Loucy (cell line): ENCODE measurements around the gene ALDH1L1.

ENCODE experiments used
- H2AFZ ChIP-seq: fragments of 200-600 bp; sonication (generic); 2 replicates; pipeline ENCODE4 v1.6.0; 2016; ENCODE audit warnings: antibody characterized with exemption, mild to moderate bottlenecking, low read length, moderate library complexity
- H3F3A ChIP-seq: fragments of 200-600 bp; 2 replicates; pipeline ENCODE4 v1.6.0; 2016; ENCODE audit warnings: antibody characterized with exemption, low read depth, mild to moderate bottlenecking
- H3K27me3 ChIP-seq: fragments of 200-600 bp; sonication (generic); 2 replicates; pipeline ENCODE4 v1.6.1; 2014; ENCODE audit warnings: low read length, mild to moderate bottlenecking; ENCODE audit not compliant: insufficient read depth, poor library complexity, severe bottlenecking
- H3K36me3 ChIP-seq: fragments of 200-600 bp; sonication (generic); 2 replicates; pipeline ENCODE4 v1.6.1; 2016; ENCODE audit warnings: low read length; ENCODE audit not compliant: insufficient read depth
- H3K4me1 ChIP-seq: fragments of 200-600 bp; sonication (generic); 2 replicates; pipeline ENCODE4 v1.5.1; 2014; ENCODE audit warnings: low read length, mild to moderate bottlenecking; ENCODE audit not compliant: insufficient read depth, poor library complexity, severe bottlenecking
- H3K4me2 ChIP-seq: fragments of 200-600 bp; sonication (generic); 2 replicates; pipeline ENCODE4 v1.6.0; 2014; ENCODE audit warnings: antibody characterized with exemption, low read length, low read depth, mild to moderate bottlenecking; ENCODE audit not compliant: poor library complexity, severe bottlenecking
- H3K4me3 ChIP-seq: fragments of 200-600 bp; sonication (generic); 2 replicates; pipeline ENCODE4 v1.5.1; 2014; ENCODE audit warnings: low read length, mild to moderate bottlenecking, mixed read lengths; ENCODE audit not compliant: poor library complexity, severe bottlenecking
- H3K79me2 ChIP-seq: fragments of 200-600 bp; sonication (generic); 2 replicates; pipeline ENCODE4 v1.6.1; 2014; ENCODE audit warnings: low read length; ENCODE audit not compliant: insufficient read depth
- H3K9ac ChIP-seq: fragments of 200-600 bp; sonication (generic); 2 replicates; pipeline ENCODE4 v1.6.0; 2014; ENCODE audit warnings: mild to moderate bottlenecking, low read depth, low read length, moderate library complexity; ENCODE audit not compliant: poor library complexity, severe bottlenecking
- H3K9me2 ChIP-seq: fragments of 200-600 bp; sonication (generic); replicated peaks from 2 replicates; pipeline ENCODE4 v1.6.1; 2016; ENCODE audit warnings: low read depth, low read length, mixed read lengths
- H3K9me3 ChIP-seq: fragments of 200-600 bp; sonication (generic); 2 replicates; pipeline ENCODE4 v1.6.1; 2014; ENCODE audit warnings: mild to moderate bottlenecking, antibody characterized with exemption, low read length, low read depth; ENCODE audit not compliant: insufficient read depth
- H4K20me1 ChIP-seq: fragments of 200-600 bp; sonication (generic); 2 replicates; pipeline ENCODE4 v1.6.0; 2014; ENCODE audit warnings: antibody characterized with exemption, low read length, mild to moderate bottlenecking; ENCODE audit not compliant: insufficient read depth, poor library complexity, severe bottlenecking
- EZH2phosphoT487 ChIP-seq: fragments of 200-600 bp; IDR thresholded peaks from 2 replicates; pipeline ENCODE4 v1.6.1; 2018; ENCODE audit warnings: antibody characterized with exemption, mild to moderate bottlenecking, moderate library complexity, borderline replicate concordance
- TF ChIP-seq, protein P1 (sequence below): fragments of 200-600 bp; sonication (generic); conservative IDR thresholded peaks from 2 replicates; pipeline ENCODE4 v1.5.1; 2014; ENCODE audit warnings: mild to moderate bottlenecking, antibody characterized with exemption, low read length

ALDH1L1 gene

DNA sequence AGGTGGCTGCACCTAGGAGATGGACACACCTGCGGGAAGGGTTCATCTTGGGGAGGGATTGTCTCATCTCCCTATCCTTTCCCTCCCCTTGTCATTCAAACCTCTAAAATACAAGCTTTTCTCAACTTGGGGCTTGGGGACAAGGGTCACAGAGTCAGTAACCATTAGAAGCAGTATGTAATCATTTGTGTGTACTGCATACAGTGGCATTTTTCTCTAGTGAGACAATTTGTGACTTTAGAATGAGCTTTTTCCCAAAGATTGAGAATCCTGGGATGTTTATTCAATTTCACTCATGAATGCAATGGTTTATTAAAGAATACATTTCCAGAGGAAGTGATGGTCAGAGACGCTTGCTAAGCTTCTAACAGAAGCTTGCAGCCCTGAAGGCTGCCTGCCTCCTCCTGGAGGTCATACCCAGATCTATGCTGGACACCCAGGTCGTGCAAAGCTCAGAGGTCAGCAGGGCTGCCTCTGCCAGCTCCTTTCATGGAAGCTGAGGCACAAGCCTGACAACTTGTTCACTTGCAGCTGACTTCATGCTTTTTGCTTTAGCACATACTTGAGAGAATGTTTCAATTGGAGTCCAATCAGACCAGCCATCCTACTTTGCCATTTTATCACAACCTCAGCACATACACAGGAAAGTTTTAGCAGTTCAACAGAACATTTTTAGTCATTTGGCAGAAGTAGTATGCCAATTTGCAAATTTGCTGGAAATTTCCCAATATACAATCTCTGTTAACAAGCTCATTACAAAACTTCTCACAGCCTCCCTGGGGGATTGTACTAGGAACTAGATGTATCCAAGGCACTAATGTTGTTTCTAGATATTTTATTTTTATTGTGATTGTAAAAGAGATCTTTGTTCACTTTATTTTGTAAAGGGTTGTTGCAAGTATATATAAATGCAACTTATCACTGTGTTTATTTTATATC is 25.6 kb upstream of the ALDH1L1 start:
- no peak overlapping the region for H3K4me2 ChIP-seq
- no peaks in the 10 kb centered on the region for H3K9me2 ChIP-seq
- H3K9me3 ChIP-seq, result no peaks in the 10 kb centered on the region
- H3F3A ChIP-seq, result peaks cover 5% of the 10 kb centered on the region; the same call in 1 of the 2 replicates
- peaks cover 18% of the 10 kb centered on the region for H3K4me1 ChIP-seq
- no peaks in the 10 kb centered on the region for H3K36me3 ChIP-seq
- H4K20me1 ChIP-seq, result no peaks in the 10 kb centered on the region
- no peak overlapping the region for H3K9ac ChIP-seq
- no peaks in the 10 kb centered on the region for H3K27me3 ChIP-seq
- TF ChIP-seq, protein P1, sequence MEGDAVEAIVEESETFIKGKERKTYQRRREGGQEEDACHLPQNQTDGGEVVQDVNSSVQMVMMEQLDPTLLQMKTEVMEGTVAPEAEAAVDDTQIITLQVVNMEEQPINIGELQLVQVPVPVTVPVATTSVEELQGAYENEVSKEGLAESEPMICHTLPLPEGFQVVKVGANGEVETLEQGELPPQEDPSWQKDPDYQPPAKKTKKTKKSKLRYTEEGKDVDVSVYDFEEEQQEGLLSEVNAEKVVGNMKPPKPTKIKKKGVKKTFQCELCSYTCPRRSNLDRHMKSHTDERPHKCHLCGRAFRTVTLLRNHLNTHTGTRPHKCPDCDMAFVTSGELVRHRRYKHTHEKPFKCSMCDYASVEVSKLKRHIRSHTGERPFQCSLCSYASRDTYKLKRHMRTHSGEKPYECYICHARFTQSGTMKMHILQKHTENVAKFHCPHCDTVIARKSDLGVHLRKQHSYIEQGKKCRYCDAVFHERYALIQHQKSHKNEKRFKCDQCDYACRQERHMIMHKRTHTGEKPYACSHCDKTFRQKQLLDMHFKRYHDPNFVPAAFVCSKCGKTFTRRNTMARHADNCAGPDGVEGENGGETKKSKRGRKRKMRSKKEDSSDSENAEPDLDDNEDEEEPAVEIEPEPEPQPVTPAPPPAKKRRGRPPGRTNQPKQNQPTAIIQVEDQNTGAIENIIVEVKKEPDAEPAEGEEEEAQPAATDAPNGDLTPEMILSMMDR, result no peak
- TF ChIP-seq EZH2phosphoT487, result no peak
- H3K4me3 ChIP-seq, result no peak overlapping the region
- no peaks in the 10 kb centered on the region for H3K79me2 ChIP-seq
- no peak overlapping the region for H2AFZ ChIP-seq

DNA sequence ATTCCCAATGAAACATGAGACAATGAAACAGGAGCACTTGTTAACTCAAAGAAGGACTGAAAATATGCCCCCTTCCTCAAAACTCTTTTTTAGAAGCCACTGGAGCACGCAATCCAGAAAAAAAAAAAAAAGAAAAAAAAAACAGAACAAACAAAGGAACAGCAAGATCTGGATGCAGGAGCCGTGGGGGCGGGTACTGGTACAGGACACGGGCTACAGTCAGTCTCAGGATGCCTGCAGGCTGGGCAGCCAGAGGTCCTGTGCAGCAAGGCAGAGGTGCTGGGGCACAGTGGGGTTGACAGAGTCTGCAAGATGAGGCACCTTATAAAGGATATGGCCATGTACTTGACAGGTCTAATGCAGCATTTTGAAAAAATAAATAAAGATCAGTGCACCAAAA is 22.3 kb upstream of the ALDH1L1 start:
- Histone ChIP-seq H3K36me3 (no peaks in the 10 kb centered on the region), H3F3A (peaks cover 5% of the 10 kb centered on the region; the same call in 1 of the 2 replicates), H3K79me2 (no peaks in the 10 kb centered on the region), H3K4me2 (no peak overlapping the region), H3K9me2 (no peaks in the 10 kb centered on the region), H3K27me3 (no peaks in the 10 kb centered on the region), H2AFZ (no peak overlapping the region), H3K9me3 (no peaks in the 10 kb centered on the region), H4K20me1 (no peaks in the 10 kb centered on the region), H3K4me1 (peaks cover 47% of the 10 kb centered on the region), H3K9ac (no peak overlapping the region), H3K4me3 (no peak overlapping the region)
- TF ChIP-seq, protein P1, result no peak
- no peak for TF ChIP-seq EZH2phosphoT487

DNA sequence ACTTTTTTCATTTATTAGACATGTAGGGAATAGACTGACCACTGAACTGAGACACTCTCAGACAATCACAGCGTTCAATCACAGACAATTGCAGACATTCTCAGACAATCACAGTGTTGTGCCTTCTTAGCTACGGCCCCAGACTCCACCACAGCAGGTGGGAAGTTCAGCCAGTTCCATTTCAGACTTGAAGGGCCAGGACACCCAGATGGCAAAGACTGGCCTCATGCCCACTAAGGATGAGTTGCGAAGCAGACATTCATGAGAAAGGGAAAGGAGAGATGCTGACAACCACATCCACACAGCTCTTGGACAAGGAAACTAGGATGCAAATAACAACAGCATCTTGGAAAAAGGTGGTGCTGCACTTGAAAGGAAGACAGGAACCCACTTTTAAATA is 21.9 kb upstream of the ALDH1L1 start:
- no peak for TF ChIP-seq EZH2phosphoT487
- TF ChIP-seq, protein P1, result no peak
- H3K27me3 ChIP-seq, result no peaks in the 10 kb centered on the region
- peak overlapping the region; percentile 70 for H3K4me2 ChIP-seq
- no peaks in the 10 kb centered on the region for H3K36me3 ChIP-seq
- no peaks in the 10 kb centered on the region for H3K9me2 ChIP-seq
- no peaks in the 10 kb centered on the region for H4K20me1 ChIP-seq
- no peak overlapping the region for H3K4me3 ChIP-seq
- no peak overlapping the region for H3K9ac ChIP-seq
- H3F3A ChIP-seq, result peaks cover 5% of the 10 kb centered on the region; the same call in 1 of the 2 replicates
- H3K9me3 ChIP-seq, result no peaks in the 10 kb centered on the region
- H3K4me1 ChIP-seq, result peaks cover 48% of the 10 kb centered on the region
- no peak overlapping the region for H2AFZ ChIP-seq
- H3K79me2 ChIP-seq, result no peaks in the 10 kb centered on the region
